Liver (tissue), 3 donors: ENCODE measurements around the gene PIK3R5.

Experiments
- ATF3 ChIP-seq: IDR thresholded peaks from 2 replicates; pipeline ENCODE4 v1.6.1; 2016; ENCODE audit warnings: antibody characterized with exemption
- EGR1 ChIP-seq, 2 donors: IDR thresholded peaks; 2 replicates each; pipeline ENCODE4 v1.6.1; 2016 to 2018; ENCODE audit warnings: antibody characterized with exemption in 2 of 2, low read depth in 2 of 2
- FOXA2 ChIP-seq: IDR thresholded peaks from 2 replicates; pipeline ENCODE4 v1.6.1; 2016; ENCODE audit warnings: antibody characterized with exemption
- HNF4A ChIP-seq, 2 donors: conservative IDR thresholded peaks; 2 replicates each; pipeline ENCODE4 v1.6.1; 2016; ENCODE audit warnings: antibody characterized with exemption in 2 of 2, mild to moderate bottlenecking in 2 of 2
- MAX ChIP-seq: IDR thresholded peaks from 2 replicates; pipeline ENCODE4 v1.6.1; 2016; ENCODE audit warnings: antibody characterized with exemption
- NR2F2 ChIP-seq: IDR thresholded peaks from 2 replicates; pipeline ENCODE4 v1.6.1; 2016; ENCODE audit warnings: antibody characterized with exemption
- RAD21 ChIP-seq, 2 donors: IDR thresholded peaks; 2 replicates each; pipeline ENCODE4 v1.6.1; 2016; ENCODE audit warnings: antibody characterized with exemption in 2 of 2, mild to moderate bottlenecking in 2 of 2
- REST ChIP-seq: IDR thresholded peaks from 2 replicates; pipeline ENCODE4 v1.6.1; 2016; ENCODE audit warnings: antibody characterized with exemption, mild to moderate bottlenecking
- SP1 ChIP-seq: IDR thresholded peaks from 2 replicates; pipeline ENCODE4 v1.6.1; 2018; ENCODE audit warnings: antibody characterized with exemption, mild to moderate bottlenecking
- TAF1 ChIP-seq: conservative IDR thresholded peaks from 2 replicates; pipeline ENCODE4 v1.6.1; 2016; ENCODE audit warnings: antibody characterized with exemption, mild to moderate bottlenecking
- YY1 ChIP-seq: IDR thresholded peaks from 2 replicates; pipeline ENCODE4 v1.6.1; 2016; ENCODE audit warnings: antibody characterized with exemption, mild to moderate bottlenecking
- TF ChIP-seq, protein P1 (sequence below): fragments of 150-350 bp; IDR thresholded peaks from 2 replicates; pipeline ENCODE4 v1.5.1; 2017; ENCODE audit warnings: improper control_type of control experiment, low read depth, low read length; ENCODE audit not compliant: missing input control
- TF ChIP-seq, protein P2 (sequence below): IDR thresholded peaks from 2 replicates; pipeline ENCODE4 v1.6.1; 2016; ENCODE audit warnings: antibody characterized with exemption
- donor health status: healthy.
- donor health status: healthy.

- TF ChIP-seq, protein P1, sequence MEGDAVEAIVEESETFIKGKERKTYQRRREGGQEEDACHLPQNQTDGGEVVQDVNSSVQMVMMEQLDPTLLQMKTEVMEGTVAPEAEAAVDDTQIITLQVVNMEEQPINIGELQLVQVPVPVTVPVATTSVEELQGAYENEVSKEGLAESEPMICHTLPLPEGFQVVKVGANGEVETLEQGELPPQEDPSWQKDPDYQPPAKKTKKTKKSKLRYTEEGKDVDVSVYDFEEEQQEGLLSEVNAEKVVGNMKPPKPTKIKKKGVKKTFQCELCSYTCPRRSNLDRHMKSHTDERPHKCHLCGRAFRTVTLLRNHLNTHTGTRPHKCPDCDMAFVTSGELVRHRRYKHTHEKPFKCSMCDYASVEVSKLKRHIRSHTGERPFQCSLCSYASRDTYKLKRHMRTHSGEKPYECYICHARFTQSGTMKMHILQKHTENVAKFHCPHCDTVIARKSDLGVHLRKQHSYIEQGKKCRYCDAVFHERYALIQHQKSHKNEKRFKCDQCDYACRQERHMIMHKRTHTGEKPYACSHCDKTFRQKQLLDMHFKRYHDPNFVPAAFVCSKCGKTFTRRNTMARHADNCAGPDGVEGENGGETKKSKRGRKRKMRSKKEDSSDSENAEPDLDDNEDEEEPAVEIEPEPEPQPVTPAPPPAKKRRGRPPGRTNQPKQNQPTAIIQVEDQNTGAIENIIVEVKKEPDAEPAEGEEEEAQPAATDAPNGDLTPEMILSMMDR: no peak
- TF ChIP-seq REST: no peak
- no peak for TF ChIP-seq EGR1 (IDR thresholded peaks at IDR 0.05; ENCODE audit: low read depth in 2 of 2)
- no peak for TF ChIP-seq FOXA2
- TF ChIP-seq TAF1: no peak
- no peak for TF ChIP-seq SP1
- TF ChIP-seq RAD21 (IDR thresholded peaks at IDR 0.05): no peak
- TF ChIP-seq ATF3: no peak
- no peak for TF ChIP-seq MAX
- no peak for TF ChIP-seq YY1
- no peak for TF ChIP-seq NR2F2
- TF ChIP-seq, protein P2, sequence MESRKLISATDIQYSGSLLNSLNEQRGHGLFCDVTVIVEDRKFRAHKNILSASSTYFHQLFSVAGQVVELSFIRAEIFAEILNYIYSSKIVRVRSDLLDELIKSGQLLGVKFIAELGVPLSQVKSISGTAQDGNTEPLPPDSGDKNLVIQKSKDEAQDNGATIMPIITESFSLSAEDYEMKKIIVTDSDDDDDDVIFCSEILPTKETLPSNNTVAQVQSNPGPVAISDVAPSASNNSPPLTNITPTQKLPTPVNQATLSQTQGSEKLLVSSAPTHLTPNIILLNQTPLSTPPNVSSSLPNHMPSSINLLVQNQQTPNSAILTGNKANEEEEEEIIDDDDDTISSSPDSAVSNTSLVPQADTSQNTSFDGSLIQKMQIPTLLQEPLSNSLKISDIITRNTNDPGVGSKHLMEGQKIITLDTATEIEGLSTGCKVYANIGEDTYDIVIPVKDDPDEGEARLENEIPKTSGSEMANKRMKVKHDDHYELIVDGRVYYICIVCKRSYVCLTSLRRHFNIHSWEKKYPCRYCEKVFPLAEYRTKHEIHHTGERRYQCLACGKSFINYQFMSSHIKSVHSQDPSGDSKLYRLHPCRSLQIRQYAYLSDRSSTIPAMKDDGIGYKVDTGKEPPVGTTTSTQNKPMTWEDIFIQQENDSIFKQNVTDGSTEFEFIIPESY: no peak
- no peak for TF ChIP-seq HNF4A (conservative IDR thresholded peaks at IDR 0.05)
Measured at GRCh38 chr17:8865811-8866210, 99.7 kb downstream of the PIK3R5 start.
